GM12864 (cell line): ENCODE results near the gene BCAS3.

ENCODE experiments used
- DNase-seq: peaks from one replicate; pipeline ENCODE4 v3.0.0-alpha.2; 2011; ENCODE audit warnings: low read depth
- H3K4me3 ChIP-seq: 2 replicates; pipeline ENCODE4 v1.5.1; 2011; ENCODE audit warnings: mild to moderate bottlenecking, low read depth, low read length, control low read depth
- CTCF ChIP-seq: IDR thresholded peaks from 2 replicates; pipeline ENCODE4 v1.5.1; 2011; ENCODE audit warnings: low read depth, mild to moderate bottlenecking, moderate library complexity, low read length, control low read depth, inconsistent platforms; ENCODE audit errors: missing control alignments

BCAS3 gene

GRCh38 chr17:60910415-60910814 is 232.8 kb downstream of the BCAS3 start:
- H3K4me3 ChIP-seq, result no peak overlapping the region
- no peak for DNase-seq
- TF ChIP-seq CTCF, result no peak

- no peak overlapping the region for H3K4me3 ChIP-seq
- no peak for TF ChIP-seq CTCF
- no peak for DNase-seq
Measured at GRCh38 chr17:60914078-60914477, 236.4 kb downstream of the BCAS3 start.

- no peak for DNase-seq
- TF ChIP-seq CTCF, result no peak
- H3K4me3 ChIP-seq, result no peak overlapping the region
Measured at GRCh38 chr17:60916043-60916442, 238.4 kb downstream of the BCAS3 start.

GRCh38 chr17:60920107-60920506 is 242.5 kb downstream of the BCAS3 start:
- no peak for DNase-seq
- no peak for TF ChIP-seq CTCF
- no peak overlapping the region for H3K4me3 ChIP-seq

- no peak for TF ChIP-seq CTCF
- no peak for DNase-seq
- no peak overlapping the region for H3K4me3 ChIP-seq
Measured at GRCh38 chr17:60923000-60923399, 245.3 kb downstream of the BCAS3 start.

- DNase-seq, result no peak
- TF ChIP-seq CTCF, result no peak
- no peak overlapping the region for H3K4me3 ChIP-seq
Measured at GRCh38 chr17:60926466-60927183, 249.0 kb downstream of the BCAS3 start.

- DNase-seq, result no peak
- no peak for TF ChIP-seq CTCF
- H3K4me3 ChIP-seq, result no peak overlapping the region
Measured at GRCh38 chr17:60933739-60934138, 256.1 kb downstream of the BCAS3 start.
